HG02763 (cell line): Measurements from ENCODE around the gene KSR2.
"Not testable (repeated sequence)": the region's sequence is repeated elsewhere in the genome, so short reads cannot be mapped to it uniquely, and the experiment has no call there.

Experiments used
- ATAC-seq: cut with Tn5 transposase; IDR thresholded peaks from one replicate; pipeline ENCODE4 v1.9.1; 2021; ENCODE audit warnings: mild to moderate bottlenecking, moderate library complexity; ENCODE audit not compliant: unreplicated experiment

The KSR2 gene

DNA sequence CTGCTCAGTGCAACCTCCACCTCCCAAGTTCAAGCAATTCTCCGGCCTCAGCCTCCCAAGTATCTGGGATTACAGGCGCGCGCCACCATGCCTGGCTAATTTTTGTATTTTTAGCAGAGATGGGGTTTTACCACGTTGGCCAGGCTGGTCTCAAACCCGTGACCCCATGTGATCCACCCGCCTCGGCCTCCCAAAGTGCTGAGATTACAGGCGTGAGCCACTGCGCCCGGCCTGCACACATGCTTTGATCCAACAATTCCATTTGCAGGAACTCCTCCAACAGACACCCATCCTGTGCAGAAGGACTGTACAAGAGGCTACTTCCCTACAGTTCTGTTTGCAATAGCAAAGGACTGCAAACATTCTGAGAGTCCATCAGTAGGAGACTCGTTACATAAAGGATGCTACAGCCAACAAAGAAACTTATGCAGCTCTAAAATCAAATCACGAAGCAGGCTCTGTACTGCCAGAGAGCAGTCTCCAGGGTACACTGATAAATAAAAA, 108.0 kb downstream of the KSR2 start:
- ATAC-seq, result not testable (repeated sequence)

DNA sequence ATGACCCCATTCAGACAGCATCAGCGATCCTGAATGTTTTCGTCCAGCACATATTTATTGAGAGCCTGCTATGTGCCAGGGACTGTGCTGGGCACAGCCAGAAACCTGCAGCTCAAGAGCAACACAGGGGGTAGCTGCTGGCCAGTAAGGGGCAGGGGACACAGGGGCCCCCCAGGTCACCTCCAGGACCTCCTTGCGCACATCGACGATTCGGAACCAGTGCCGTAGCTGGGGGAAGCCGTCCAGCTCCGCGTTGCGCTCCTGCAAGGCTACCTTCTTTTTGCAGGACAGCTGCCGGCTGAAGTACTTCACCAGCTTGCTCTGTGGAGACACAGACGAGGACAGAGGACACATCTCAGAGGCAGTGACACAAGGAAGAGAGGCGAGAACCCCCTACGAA, 108.7 kb downstream of the KSR2 start:
- no peak for ATAC-seq

DNA sequence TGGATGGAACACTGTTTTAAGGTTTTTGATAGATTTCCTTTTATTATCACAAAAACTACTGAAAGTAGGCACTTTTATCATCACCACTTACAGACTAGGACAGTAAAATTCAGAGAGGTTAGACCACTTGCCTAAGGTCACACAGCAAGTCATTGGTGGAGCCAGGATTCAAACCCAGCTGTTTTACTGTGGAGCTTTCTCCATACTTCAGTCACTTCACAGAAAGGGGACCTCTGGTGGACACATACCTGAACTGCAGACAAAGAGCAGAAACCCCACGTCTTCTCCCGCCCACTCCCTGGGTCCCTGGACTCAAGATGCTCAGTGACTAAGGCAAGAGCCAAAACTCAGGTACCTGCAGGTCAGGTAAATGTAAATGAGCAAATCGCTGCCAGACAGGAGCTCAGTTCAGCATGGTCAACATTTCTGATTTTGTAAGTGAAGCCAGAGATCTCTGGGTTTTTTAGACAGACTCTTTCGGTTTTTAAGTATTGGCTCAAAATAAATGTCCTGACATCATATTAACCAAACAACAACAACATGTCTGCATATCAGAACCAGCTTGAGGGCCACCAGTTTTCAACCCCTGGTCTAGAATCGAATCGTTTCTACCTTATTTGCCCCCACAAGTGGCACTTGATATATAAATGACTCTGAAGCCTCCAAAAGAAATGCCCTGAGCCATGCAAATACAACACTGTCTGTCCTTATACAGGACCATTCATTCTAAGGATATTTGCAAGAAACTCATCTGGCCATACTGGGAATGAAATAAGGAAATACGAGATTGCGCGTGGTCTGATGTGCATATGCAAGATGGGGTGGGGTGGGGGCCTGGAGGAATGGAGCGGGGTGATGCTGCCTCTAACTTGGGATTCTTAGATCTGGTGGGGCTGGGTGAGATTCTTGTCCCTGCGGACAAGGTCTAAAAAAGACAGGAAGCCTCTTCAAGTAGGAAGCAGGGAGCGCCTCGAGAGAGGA, 110.9 kb downstream of the KSR2 start:
- ATAC-seq, result no peak

DNA sequence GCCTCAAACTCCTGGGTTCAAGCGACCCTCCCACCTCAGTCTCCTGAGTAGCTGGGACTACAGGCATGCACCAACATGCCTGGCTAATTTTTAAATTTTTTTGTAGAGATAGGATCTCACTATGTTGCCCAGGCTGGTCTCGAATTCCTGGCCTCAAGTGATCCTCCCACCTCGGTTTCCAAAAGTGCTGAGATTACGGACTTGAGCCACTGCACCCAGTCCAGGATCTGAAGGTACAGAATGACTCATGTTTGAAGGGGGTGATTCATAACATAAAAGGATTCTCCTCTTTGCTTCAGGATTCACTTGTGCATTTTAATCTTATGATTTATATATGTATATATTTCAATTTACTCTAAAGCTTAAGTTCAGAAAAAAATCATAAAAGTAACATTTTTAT, 111.7 kb downstream of the KSR2 start:
- ATAC-seq, result not testable (repeated sequence)

DNA sequence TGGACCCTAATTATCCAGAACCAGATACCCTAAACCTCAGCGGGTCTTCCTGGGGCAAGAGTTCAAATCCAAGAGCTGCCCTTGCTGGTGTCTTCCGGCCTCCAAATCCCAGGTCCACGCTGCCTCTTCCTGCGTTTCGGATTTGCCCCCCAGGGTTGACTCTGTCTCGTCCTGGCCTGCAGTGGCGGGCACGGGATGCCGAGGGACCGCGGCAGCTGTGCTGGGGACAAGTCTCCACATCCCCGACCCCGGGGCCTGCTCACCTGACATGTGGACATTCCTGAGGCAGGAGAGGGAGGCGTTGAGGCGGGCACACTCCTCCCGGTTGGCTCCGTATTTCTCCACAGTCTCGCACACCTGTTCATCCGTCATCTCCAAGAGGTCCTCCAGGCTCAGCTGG, 113.6 kb downstream of the KSR2 start:
- ATAC-seq, result no peak

DNA sequence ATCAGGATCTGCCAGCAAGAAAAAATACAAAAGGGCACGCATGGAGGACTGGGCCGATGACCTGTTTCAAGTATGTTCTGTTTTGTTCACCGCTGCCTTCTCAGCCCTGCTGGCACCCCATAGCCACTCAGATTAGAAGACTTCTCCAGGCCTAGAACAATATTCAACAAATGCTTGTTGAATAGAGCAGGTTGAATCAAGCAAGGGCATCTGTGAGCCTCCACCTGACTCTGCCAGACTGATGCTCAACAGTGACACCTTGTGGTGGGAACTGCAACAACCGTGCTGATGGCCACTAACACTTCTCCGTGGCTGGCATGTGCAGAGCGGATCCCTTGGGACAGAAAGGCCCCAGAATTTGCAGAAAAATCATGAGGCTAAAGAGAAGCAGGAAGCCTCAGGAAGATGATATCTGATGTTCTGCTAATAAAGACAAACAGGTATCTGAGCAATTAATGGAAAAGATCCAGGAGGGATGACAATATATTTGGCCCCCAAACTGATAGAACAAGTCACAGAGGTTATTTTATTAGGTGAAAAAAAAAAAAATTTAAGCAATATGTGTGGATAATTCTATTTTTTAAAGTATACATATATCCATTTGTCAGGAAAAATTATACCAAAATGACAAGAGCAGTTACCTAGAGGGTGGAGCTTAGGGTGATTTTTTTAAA, 114.3 kb downstream of the KSR2 start:
- ATAC-seq, result no peak

DNA sequence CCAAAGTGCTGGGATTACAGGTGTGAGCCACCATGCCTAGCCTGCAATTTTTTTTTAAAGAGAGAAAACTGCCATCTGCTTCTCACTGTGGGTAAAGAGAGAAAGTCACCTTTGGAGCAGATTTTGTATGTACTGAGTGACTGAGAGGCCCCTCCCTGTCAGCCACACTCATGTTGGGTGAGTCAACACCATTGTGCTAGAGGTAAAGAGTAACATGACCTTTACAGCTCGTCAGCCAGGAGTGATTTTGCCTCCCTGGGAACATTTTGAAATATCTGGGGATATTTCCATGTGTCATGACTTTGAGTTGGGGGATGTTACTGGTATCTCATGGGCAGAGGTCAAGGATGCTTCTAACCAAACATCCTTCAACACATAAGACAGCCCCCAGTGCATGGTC, 115.2 kb downstream of the KSR2 start:
- no peak for ATAC-seq

DNA sequence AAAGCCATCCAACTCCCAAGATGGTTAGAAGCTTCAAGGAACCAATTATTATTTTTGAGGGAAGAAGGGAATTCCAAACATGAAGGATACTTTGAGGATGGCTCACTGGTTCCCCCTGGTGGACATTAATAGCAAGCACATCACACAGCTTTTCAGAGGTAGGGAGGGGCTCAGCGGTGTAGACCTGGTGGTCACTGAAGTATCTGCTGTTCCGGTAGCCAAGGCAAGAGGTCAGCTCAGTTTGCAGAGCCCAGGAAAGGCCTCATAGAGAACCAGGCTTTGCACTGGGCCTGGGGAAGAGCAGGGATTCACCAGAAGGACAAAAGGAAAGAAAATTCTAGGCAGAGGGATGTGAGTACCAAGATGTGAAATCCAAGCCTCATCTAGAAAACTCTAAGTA, 118.7 kb downstream of the KSR2 start:
- no peak for ATAC-seq

DNA sequence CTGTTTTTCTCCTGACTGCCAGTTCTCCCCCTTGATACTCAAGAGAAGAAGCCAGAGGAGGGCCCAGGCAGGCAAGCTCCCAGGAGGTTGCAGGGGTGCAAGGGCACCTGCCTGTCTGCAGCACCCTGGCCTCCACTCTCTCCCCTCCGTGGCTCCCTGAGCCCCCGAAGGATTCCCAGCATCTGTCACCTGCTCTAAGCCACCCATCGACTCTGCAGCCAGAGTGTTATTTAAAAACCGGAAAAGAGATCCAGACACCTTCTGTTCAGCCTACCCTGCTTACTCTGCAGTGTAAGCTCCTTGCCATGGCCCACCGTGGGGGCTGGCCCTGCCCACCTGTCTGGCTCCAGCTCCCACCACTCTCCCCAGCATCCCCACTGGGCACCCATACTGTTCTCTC, 121.4 kb downstream of the KSR2 start:
- no peak for ATAC-seq

DNA sequence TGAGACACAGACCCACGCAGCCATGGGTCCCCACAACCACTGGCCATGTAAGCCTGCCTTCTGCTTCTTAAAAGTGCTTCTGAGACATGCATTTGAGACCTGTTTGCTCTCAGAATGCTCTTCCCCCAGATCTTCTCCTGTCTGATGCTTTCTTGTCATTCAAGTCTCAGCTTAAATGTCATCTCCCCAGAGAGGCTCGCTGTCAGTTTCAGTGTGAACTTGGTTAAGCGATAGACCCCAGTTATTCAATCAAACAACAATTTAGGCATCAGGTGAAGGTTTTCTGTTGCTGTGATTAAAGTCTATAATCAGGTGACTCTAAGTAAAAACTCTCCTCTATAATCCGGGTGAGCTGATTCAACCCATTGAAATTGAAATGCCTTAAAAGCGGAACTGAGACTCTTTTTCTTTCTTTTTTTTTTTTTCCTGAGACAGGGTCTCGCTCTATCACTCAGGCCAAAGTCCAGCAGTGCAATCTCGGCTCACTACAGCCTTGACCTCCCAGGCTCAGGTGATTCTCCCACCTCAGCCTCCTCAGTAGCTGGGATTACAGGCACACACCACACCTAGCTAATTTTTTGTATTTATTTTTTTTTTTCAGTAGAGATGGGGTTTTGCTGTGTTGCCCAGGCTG, 123.4 kb downstream of the KSR2 start:
- no peak for ATAC-seq

DNA sequence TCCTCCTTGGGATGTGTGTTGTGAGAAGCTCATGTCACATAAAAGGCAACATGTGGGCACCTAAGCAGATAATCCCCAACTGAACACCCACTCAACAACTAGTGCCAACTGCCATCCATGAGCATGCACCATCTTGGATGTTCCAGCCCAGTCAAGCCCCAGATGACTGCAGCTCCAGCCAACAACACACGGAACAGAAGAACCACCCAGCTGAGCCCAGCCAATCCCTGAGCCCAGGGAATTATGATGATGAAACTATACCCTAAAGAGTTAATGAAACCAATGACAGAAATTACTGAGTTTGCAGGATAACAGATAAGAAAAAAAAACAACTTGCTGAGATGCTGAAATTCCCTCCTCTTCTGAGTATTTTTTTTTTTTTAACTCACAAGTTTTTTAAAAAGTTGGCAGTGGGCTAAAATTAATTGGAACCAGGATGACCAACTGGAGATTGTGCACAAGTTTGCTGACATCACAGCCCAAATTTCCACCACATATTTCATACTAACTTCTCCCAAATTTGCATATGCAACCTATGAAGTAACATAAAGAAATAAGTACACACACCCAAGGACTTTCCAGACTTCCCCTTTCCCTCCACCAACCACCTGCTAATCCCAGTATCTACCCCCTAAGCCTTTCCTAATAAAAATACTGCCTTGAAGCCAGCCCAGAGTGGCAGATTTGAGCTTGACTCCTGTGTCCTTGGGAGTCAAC, 124.5 kb downstream of the KSR2 start:
- no peak for ATAC-seq

DNA sequence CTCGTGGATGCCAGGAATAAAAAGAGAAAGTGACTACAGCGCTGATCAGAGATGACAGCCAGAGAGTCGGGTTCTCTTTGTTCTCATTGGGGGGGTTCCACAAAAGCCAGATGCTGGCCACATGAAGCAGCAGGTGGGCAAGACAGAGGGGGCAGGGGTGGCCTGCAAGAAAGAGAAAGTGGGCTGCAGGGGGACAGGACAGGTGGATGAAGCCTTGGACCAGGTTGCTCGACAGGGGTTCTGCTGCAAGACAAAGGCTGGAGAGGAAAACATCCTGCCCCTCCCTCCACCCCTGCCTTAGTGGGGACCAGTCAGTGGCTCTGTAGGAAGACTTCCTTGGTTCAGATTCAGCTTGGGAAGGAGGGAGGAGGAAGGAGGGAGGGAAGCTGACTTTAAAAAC, 126.2 kb downstream of the KSR2 start:
- no peak for ATAC-seq

DNA sequence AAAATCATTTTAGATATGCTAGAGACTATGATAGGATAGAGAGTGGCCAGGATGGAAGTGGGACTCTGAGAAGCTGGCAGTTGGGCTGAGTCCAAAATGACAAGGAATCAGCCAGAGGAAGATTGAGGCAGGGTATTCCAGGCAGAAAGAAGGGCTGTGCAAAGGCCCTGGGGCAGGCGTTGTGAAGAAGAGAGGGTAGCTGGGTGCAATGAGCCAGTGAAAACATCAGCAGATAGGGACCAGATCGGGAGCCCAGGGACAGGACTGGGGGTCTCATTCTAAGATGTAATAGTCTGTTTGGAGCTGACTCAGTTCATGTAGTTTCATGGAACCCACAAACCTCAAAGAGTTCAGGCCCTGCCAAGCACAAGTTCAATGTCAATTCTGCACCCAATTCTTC, 126.6 kb downstream of the KSR2 start:
- no peak for ATAC-seq

DNA sequence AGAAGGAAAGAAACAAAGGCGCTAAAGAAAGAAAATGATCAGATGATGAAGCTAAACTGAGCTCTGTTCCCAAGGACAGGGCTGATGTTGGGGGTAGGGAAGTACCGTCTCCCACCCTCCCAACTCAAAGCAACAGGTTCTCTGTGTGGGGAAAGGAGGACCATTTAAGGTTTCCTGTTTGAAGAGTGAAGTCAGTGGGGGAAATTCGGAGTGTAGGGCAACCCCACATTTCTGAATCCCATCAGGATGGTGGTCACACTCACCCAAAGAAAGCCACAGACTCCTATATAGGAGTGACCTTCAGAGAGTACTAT, 131.1 kb downstream of the KSR2 start:
- no peak for ATAC-seq

DNA sequence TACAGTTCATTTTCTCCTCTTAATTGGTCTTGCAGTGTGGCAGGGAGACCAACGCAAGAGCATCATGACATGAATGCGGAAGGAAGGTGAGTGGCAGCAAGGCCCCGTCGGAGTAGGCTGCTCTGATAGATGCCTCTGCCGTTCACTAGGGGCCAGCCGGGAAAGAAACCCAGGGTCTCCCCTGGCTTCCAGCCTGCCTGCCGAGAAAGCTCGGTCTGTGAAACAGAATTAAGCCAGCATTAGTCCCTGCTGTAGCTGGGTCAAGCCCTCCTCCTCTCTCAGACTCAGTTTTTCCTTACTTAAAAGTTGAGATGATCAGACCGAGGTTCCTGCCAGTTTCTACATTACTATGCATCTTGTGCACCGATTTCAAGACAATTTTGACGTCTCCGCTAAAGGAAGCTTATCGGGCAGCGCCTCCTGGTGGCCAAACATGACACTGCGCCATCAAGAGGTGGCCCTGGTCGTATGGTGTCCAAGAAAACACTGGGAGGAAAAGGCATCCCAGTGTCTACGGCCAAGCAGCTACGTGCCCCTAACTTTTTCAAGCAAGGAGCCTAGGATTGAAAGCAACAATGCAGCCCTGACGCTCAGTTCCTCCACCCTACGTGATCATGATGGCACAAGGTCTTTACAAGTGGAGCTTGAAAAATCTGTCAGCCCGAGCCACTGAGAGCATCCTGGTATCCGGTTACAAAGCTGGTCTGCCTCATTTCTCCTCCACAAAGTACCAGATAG, 131.6 kb downstream of the KSR2 start:
- ATAC-seq, result no peak

DNA sequence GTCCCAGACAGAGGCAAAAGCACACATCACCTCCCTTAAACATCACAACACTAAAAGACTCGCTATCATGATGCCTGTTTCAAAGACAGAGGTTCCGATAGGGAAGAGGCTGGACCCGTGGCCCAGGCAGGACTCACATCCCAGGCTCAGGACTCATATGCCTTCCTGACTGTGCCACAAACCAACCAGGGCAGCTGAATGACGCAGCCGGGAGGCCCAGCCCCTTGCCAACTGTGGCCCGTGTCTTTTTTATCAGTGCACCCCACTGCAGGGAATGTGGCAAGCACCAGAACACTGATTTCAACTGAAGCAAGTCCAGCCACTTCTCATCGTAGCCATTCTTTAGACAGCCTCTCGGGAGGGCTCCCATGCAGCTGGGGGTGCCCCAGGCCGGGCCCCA, 132.3 kb downstream of the KSR2 start:
- ATAC-seq, result no peak

DNA sequence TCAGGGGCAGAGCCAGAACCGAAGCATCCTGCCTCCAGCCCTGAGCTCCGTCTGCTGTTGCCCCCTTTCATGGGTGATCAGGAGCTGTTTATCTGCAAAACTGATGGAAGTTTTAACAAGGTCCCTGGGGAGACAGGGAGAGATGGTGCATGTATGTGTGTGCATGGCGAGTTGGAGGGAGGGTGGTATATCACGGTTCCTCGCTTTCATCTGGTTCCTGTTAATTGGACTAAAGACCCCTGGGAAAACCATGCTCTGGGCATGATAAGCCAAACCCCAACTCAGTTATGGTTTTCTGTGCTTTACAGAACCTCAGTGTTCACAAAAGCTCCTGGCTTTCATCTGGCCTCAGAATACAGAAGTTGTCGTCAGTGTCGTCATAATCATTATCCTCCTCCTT, 133.6 kb downstream of the KSR2 start:
- no peak for ATAC-seq

DNA sequence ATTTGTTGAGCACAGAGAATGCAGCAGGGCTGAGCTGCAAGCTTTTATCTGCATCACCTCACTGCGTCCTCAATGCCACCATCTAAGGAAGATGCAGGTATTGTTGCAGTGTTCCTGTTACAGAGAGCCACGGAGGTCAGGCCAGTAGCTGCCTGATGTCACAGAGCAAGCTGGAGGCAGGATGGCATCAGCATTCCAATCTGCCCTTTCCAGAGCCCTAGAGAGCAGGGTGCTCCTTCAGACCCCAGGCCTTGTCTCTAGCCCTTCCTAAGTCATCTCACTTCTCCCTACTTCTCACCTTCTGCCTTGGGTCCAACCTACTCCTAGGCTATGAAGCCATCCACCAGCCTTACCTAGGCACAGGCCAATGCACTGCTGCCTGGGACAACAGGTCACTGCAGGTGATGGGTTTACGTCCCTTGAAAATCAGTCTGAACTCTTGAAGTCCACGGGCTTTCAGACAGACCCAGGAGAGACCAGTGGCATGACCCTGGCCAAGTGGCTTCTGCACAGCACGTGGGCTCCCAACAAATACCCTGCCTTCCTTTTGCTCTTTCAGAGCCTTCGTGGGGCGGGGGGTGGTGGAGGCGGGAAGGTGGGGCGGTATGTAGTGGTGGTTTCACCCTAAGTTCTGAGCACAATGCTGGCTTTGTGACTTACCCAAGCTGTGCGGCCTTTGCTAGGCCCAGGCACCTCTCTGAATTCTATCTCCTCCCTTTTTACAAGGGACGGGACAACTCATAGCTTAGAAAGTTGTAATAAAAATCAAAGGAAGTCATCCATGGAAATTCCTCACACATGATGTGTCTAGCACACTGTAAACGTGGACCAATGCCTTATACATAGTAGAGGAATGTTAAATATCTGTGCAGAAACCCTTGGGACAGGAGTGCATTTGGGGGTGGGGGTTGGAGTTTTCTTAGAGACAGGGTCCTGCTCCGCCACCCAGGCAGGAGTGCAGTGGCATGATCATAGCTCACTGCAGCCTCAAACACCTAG, 136.0 kb downstream of the KSR2 start:
- ATAC-seq, result no peak

DNA sequence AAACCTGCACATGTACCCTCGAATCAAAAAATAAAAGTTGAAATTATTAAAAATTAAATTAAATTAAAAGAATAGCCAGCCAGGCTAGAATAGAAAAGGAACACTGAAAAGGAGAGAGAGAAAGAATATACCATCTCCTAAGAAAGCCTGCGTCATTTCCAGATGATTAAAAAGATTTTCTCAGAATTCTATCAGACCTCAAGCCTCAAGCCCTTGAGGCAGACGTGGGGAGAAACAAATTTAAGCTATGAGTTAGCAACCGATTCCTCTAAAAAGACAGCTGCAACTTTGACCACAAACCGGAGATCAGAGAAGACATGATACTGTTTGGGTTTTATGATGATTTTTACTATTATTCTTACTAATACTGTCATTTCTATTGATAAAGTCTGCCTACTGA, 138.3 kb downstream of the KSR2 start:
- ATAC-seq, result no peak
